K562 (cell line): Measurements from ENCODE around the gene OR5P2. TPM values are rescaled to one million over a fixed set of nuclear protein-coding genes. Genes with fewer than 3 reads are reported as not detected.

Source experiments
- ATAC-seq: fragments of 200-7000 bp; cut with Tn5 transposase; 3 replicates; pipeline ENCODE4 v1.9.1; 2020; ENCODE audit warnings: moderate library complexity
- BruUV-seq: library from RNA; stranded (reverse); fragments of 400-500 nt; replicated peaks from 2 replicates; lab custom pipeline; 2021; lab: Mats Ljungman, UMichigan
- CTCF ChIA-PET: fragments of 300-600 bp; formaldehyde crosslinking; extraction: SDS; loops from one replicate; lab custom pipeline; 2021; ENCODE audit warnings: low intra/inter-chr PET ratio; lab: Yijun Ruan, JAX
- POLR2A ChIA-PET: fragments of 300-600, 350-650 bp; sonication (Branson Sonifier 250); formaldehyde crosslinking; extraction: SDS; loops from one replicate; lab custom pipeline; 2021; ENCODE audit warnings: antibody characterized with exemption, inconsistent platforms; lab: Yijun Ruan, JAX
- DNase-seq, 4 experiments: peaks; one replicate each; pipeline versions ENCODE4 v3.0.0 to v3.0.0-alpha.2; 2011 to 2018; ENCODE audit warnings: low spot score in 3 of 4, mixed read lengths in 3 of 4; ENCODE audit errors: extremely low read depth in 1 of 4
- FAIRE-seq: peaks from 2 replicates; lab custom pipeline; 2011; peaks lifted over from hg19 to GRCh38; lab: Jason Lieb, UNC
- H2AFZ ChIP-seq: 2 replicates; pipeline ENCODE4 v1.6.0; 2011; ENCODE audit warnings: low read depth, low read length, control low read depth, inconsistent platforms
- H3K27ac ChIP-seq: fragments of 200-600 bp; 3 replicates; pipeline ENCODE4 v1.8.0; 2011; ENCODE audit warnings: low read depth, mild to moderate bottlenecking, control low read depth, inconsistent platforms, low read length, moderate library complexity, mixed read lengths; ENCODE audit errors: extremely low read depth
- H3K27me3 ChIP-seq, 2 experiments: fragments of 300-600 bp in 1 of 2; 2 replicates in 1 of 2; 3 replicates in 1 of 2; pipeline versions ENCODE4 v1.6.0 to v1.8.0; 2011; ENCODE audit warnings: inconsistent platforms in 2 of 2, low read length in 2 of 2, mild to moderate bottlenecking in 1 of 2, mixed read lengths in 1 of 2, moderate library complexity in 1 of 2; ENCODE audit not compliant: control insufficient read depth in 2 of 2, insufficient read depth in 2 of 2
- H3K36me3 ChIP-seq: fragments of 300-600 bp; 3 replicates; pipeline ENCODE4 v1.8.0; 2011; ENCODE audit warnings: mild to moderate bottlenecking, low read length, inconsistent platforms; ENCODE audit not compliant: control insufficient read depth, insufficient read depth
- H3K4me1 ChIP-seq, 2 experiments: fragments of 200-600 bp in 1 of 2; replicated peaks in 1 of 2; 2 replicates in 1 of 2; 3 replicates in 1 of 2; pipeline versions ENCODE4 v1.5.1 to v1.8.0; 2011; ENCODE audit warnings: inconsistent platforms in 2 of 2, low read length in 2 of 2, mild to moderate bottlenecking in 1 of 2, mixed read lengths in 1 of 2, moderate library complexity in 1 of 2; ENCODE audit not compliant: control insufficient read depth in 2 of 2, insufficient read depth in 2 of 2
- H3K4me2 ChIP-seq: 2 replicates; pipeline ENCODE4 v1.6.1; 2011; ENCODE audit warnings: low read length, control low read depth, inconsistent platforms, mixed read lengths; ENCODE audit not compliant: insufficient read depth
- H3K4me3 ChIP-seq: fragments of 200-600 bp; sonication (generic), shearing (Covaris generic); 2 replicates; pipeline ENCODE4 v1.5.1; 2016; ENCODE audit warnings: control low read depth, inconsistent platforms
- H3K79me2 ChIP-seq: fragments of 200-600 bp; 3 replicates; pipeline ENCODE4 v1.8.0; 2011; ENCODE audit warnings: low read length, inconsistent platforms; ENCODE audit not compliant: control insufficient read depth, insufficient read depth
- H3K9ac ChIP-seq, 2 experiments: 2 replicates each; pipeline versions ENCODE4 v1.6.0 to v1.6.1; 2011; ENCODE audit warnings: low read depth in 2 of 2, low read length in 2 of 2, control low read depth in 1 of 2, inconsistent platforms in 1 of 2, mild to moderate bottlenecking in 1 of 2, mixed read lengths in 1 of 2; ENCODE audit not compliant: insufficient read depth in 1 of 2
- H3K9me1 ChIP-seq: one replicate; pipeline ENCODE4 v1.6.0; 2011; ENCODE audit warnings: inconsistent platforms, mild to moderate bottlenecking, low read length, moderate library complexity; ENCODE audit not compliant: control insufficient read depth, insufficient read depth
- H3K9me3 ChIP-seq: replicated peaks from 2 replicates; pipeline ENCODE4 v1.5.1; 2011; ENCODE audit warnings: low read depth, low read length, inconsistent platforms; ENCODE audit not compliant: control insufficient read depth, insufficient read depth
- H4K20me1 ChIP-seq: replicated peaks from 2 replicates; pipeline ENCODE4 v1.6.1; 2011; ENCODE audit warnings: low read length, inconsistent platforms, mixed read lengths; ENCODE audit not compliant: control insufficient read depth, insufficient read depth
- BRF1 ChIP-seq: IDR thresholded peaks from 3 replicates; pipeline ENCODE4 v1.6.1; 2011; ENCODE audit warnings: borderline replicate concordance, mild to moderate bottlenecking; ENCODE audit not compliant: insufficient read length; ENCODE audit errors: extremely low read depth
- C11orf30 ChIP-seq: fragments of 450-650 bp; IDR thresholded peaks from 2 replicates; pipeline ENCODE4 v1.6.1; 2016; ENCODE audit warnings: low read depth, mild to moderate bottlenecking
- CBX8 ChIP-seq: fragments of 200-600 bp; sonication (generic); IDR thresholded peaks from 2 replicates; pipeline ENCODE4 v1.6.1; 2012; ENCODE audit warnings: borderline replicate concordance, mixed run types, low read depth, mild to moderate bottlenecking, moderate library complexity, mixed read lengths, low read length, control low read depth, inconsistent platforms; ENCODE audit not compliant: poor library complexity, severe bottlenecking; ENCODE audit errors: extremely low read depth
- HNRNPLL ChIP-seq: fragments of 200-400 bp; formaldehyde crosslinking; IDR thresholded peaks from 2 replicates; pipeline ENCODE4 v1.6.1; 2017; ENCODE audit warnings: low read length, low read depth, mild to moderate bottlenecking; ENCODE audit not compliant: poor library complexity, severe bottlenecking
- MAFF ChIP-seq: IDR thresholded peaks from 2 replicates; pipeline ENCODE4 v1.6.1; 2012; ENCODE audit warnings: low read length, improper control_type of control experiment
- MAFG ChIP-seq: fragments of 450-650 bp; conservative IDR thresholded peaks from 2 replicates; pipeline ENCODE4 v1.6.1; 2016; ENCODE audit warnings: missing genetic modification characterization, missing compliant biosample characterization
- MAFK ChIP-seq: IDR thresholded peaks from 2 replicates; pipeline ENCODE4 v1.6.1; 2011; ENCODE audit warnings: low read length, improper control_type of control experiment
- MECOM ChIP-seq: fragments of 250-450 bp; sonication (Bioruptor Pico); IDR thresholded peaks from 2 replicates; pipeline ENCODE4 v1.8.0; 2022; ENCODE audit warnings: inconsistent platforms
- RNF2 ChIP-seq: sonication (generic); IDR thresholded peaks from 2 replicates; pipeline ENCODE4 v1.6.1; 2016
- SOX6 ChIP-seq: fragments of 450-650 bp; IDR thresholded peaks from 2 replicates; pipeline ENCODE4 v1.6.1; 2014; ENCODE audit warnings: mild to moderate bottlenecking
- TEAD2 ChIP-seq: fragments of 450-650 bp; IDR thresholded peaks from 2 replicates; pipeline ENCODE4 v1.6.1; 2016; ENCODE audit warnings: missing genetic modification characterization, control low read depth, missing compliant biosample characterization
- ZNF316 ChIP-seq: fragments of 450-650 bp; IDR thresholded peaks from 2 replicates; pipeline ENCODE4 v1.6.1; 2016
- WGBS: fragments of 100-300 bp; shearing (Covaris generic); methylation state at CpG from one replicate; pipeline ENCODE4 v1.1.6; 2016; ENCODE audit warnings: low coverage, mixed read lengths; ENCODE audit not compliant: insufficient coverage; ENCODE audit errors: missing lambda C conversion rate; 5-methylcytosine and 5-hydroxymethylcytosine counted together
- in situ Hi-C: fragments of 300-500 bp; cut with MboI; formaldehyde crosslinking; loops from 4 replicates; pipeline ENCODE4 v1.15.0; 2018; ENCODE audit warnings: inconsistent platforms, mixed read lengths
- intact Hi-C: fragments of 100-400 bp; cut with micrococcal nuclease; formaldehyde crosslinking; loops from 2 replicates; pipeline ENCODE4 v1.14.2; 2022
- polyA plus RNA-seq, 8 experiments: library from polyadenylated mRNA; depleted of rRNA in 4 of 8; stranded (reverse) in 5 of 8; unstranded in 3 of 8; fragments of >200 nt; fragmentation: Nextera tagmentation in 2 of 8; fragmentation: Illumina TruSeq in 1 of 8; extraction: Ambion mirVana in 2 of 8; extraction: Trizol in 1 of 8; gene quantifications; 2 replicates each; pipeline versions ENCODE4 v1.2.1 to v1.2.3, GENCODE V29; 2011 to 2014; ENCODE audit warnings: inconsistent platforms in 1 of 8, missing spikeins in 1 of 8
- total RNA-seq, 7 experiments: library from RNA; depleted of rRNA in 6 of 7; stranded (reverse); fragments of >200 nt in 6 of 7; fragmentation: Illumina TruSeq in 2 of 7; extraction: Trizol in 2 of 7; gene quantifications; 2 replicates each; pipeline versions ENCODE4 v1.2.1 to v1.2.3, GENCODE V29; 2011 to 2021; ENCODE audit warnings: low replicate concordance in 1 of 7
- TF ChIP-seq, protein P1 (sequence below): fragments of 250-450 bp; sonication (Bioruptor Pico); IDR thresholded peaks from 2 replicates; pipeline ENCODE4 v1.5.1; 2021; ENCODE audit warnings: mild to moderate bottlenecking
- TF ChIP-seq, protein P2 (sequence below), 2 experiments: fragments of 200-800 bp in 1 of 2; sonication (Bioruptor generic) in 1 of 2; sonication (generic) in 1 of 2; formaldehyde crosslinking in 1 of 2; IDR thresholded peaks in 1 of 2; conservative IDR thresholded peaks in 1 of 2; 2 replicates each; pipeline versions ENCODE4 v1.5.0 to v1.6.1; 2016 to 2020; ENCODE audit warnings: missing compliant biosample characterization in 1 of 2, missing genetic modification characterization in 1 of 2, missing genetic modification reagents in 1 of 2

OR5P2 gene
- total and polyA plus RNA-seq, 9 of the 15 experiments (the other 6 are each of a cell fraction or from before 2014, with no cell fraction given) = not detected

DNA sequence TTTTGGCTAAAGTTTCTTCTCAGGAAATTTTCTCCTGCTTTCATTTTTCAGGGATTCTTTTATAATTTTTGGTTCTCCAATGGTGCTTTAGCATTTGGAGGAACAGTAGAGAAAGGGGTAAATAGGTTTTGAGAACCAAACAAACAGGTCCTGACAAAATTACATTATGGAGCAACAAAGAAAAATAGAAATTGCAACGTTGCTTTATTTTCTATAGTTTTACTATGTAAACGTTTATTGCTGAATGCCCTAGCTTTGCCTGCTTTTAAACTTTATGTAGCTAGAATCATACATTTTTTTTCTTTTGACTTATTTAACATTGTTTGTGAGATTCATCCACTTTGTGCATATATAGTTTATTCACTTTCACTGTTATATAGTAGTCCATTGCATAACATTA, 43.8 kb upstream of the OR5P2 start:
- Histone ChIP-seq H3K36me3 (no peaks in the 10 kb centered on the region), H3K9me1 (no peaks in the 10 kb centered on the region), H3K4me1 (no peaks in the 10 kb centered on the region), H3K27me3 (no peaks in the 10 kb centered on the region), H3K79me2 (no peaks in the 10 kb centered on the region), H3K9ac (no peak overlapping the region), H3K9me3 (no peaks in the 10 kb centered on the region), H4K20me1 (no peaks in the 10 kb centered on the region), H3K4me3 (no peak overlapping the region), H2AFZ (no peak overlapping the region), H3K27ac (no peak overlapping the region), H3K4me2 (no peak overlapping the region)
- in situ Hi-C loops (no loop called here), intact Hi-C loops (no loop called here)
- ChIA-PET CTCF (interaction anchor here (0.7 kb wide), 1 partner anchor 11 kb away, joined by 3 read pairs; no protein-coding TSS in a partner anchor), POLR2A (no interaction called here)
- FAIRE-seq (no peak), ATAC-seq (no peak), DNase-seq (no peak)
- TF ChIP-seq CBX8 (no peak), MAFG (tag) (0 out of 2 replicates have a peak, but pooled peaks have one; percentile 24), SOX6 (no peak), ZNF316 (peak; percentile 53), HNRNPLL (no peak), RNF2 (no peak), MAFF (peak; percentile 70), MECOM (CRISPR knock-in tag) (no peak), MAFK (peak; percentile 60; the same call in 1 of the 2 replicates), TEAD2 (tag) (no peak), C11orf30 (0 out of 2 replicates have a peak, but pooled peaks have one; percentile 40), BRF1 (no peak)
- TF ChIP-seq, protein P1, sequence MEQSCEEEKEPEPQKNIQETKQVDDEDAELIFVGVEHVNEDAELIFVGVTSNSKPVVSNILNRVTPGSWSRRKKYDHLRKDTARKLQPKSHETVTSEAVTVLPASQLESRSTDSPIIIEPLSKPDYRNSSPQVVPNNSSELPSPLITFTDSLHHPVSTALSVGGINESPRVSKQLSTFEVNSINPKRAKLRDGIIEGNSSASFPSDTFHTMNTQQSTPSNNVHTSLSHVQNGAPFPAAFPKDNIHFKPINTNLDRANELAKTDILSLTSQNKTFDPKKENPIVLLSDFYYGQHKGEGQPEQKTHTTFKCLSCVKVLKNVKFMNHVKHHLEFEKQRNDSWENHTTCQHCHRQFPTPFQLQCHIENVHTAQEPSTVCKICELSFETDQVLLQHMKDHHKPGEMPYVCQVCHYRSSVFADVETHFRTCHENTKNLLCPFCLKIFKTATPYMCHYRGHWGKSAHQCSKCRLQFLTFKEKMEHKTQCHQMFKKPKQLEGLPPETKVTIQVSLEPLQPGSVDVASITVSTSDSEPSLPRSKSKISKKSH (CRISPR knock-in tag) = no peak
- TF ChIP-seq, protein P2, sequence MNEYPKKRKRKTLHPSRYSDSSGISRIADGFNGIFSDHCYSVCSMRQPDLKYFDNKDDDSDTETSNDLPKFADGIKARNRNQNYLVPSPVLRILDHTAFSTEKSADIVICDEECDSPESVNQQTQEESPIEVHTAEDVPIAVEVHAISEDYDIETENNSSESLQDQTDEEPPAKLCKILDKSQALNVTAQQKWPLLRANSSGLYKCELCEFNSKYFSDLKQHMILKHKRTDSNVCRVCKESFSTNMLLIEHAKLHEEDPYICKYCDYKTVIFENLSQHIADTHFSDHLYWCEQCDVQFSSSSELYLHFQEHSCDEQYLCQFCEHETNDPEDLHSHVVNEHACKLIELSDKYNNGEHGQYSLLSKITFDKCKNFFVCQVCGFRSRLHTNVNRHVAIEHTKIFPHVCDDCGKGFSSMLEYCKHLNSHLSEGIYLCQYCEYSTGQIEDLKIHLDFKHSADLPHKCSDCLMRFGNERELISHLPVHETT (CRISPR knock-in tag; conservative IDR thresholded peaks at IDR 0.05 in 1 of 2, IDR thresholded peaks at IDR 0.05 in 1 of 2) = no peak
- BruUV-seq = no TSS peak
- 0% methylated on average over 2 of the region's 2 CpGs for WGBS
